Endothelial cell of coronary artery (primary cell): ENCODE results near the gene PHAF1. TPM values are rescaled to one million over a fixed set of nuclear protein-coding genes. Genes with fewer than 3 reads are reported as not detected.

Experiments used
- total RNA-seq: library from RNA; depleted of rRNA; stranded (reverse); fragments of >200 nt; gene quantifications from 2 replicates; pipeline ENCODE4 v1.2.3, GENCODE V29; 2014

PHAF1 gene
- total RNA-seq = 10.3 and 12.0 TPM in 2 replicates

GRCh38 chr16:67109407-67110135 lies at the start of gene PHAF1:
TSS of gene PHAF1 (plus strand) at chr16:67109941. CDS start at chr16:67110176, 235 bp downstream.

DNA sequence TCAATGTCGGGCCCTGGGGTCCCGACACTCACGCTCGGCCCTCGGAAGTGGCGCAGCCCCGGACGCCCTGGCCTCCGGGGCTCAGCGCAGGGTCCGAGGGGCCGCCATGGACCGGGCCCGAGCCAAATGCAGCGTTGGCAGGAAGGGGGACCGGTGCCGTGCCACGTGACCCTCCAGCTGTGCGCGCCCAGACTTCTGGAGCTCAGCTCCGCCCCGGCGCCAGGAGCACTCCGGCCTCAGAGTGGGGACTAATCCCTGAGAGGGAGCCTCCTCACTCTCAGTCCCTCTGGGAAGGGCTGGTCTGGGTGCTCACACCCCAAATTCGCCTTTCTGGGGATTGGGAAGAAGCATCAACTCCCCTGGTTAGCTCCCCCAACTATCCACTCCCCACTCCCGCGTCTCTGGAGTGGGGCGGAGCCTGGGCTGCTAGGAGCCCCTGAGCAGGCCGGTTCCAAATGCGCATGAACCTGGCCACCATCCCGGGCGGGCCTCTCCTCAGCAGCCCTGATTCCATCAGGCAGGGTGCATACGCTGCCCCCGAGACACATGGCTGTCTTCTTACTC lies 41.2 kb downstream of the PHAF1 start, which contains the start of gene B3GNT9:
Gene B3GNT9 (minus strand): TSS at position 166 of the 564 bp plus-strand sequence. CDS start 513 bp downstream, outside the sequence.

DNA sequence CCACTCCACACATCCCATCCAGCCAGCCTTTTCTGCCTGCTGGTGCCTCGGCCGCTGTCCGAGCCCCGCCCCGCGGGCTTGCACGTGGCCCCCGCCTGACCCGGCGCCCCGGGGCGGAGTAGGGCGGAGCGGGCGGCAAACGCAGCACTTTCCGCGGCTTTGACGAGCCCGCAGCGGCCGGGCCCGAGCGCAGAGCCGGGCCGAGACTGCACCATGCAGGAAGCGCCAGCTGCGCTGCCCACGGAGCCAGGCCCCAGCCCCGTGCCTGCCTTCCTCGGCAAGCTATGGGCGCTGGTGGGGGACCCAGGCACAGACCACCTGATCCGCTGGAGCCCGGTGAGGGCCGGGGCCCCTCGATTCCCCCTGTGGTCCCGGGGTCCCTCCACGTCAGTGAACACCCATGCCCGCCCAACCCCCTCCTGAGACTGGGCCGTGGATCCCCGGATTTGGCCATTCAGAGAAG lies 54.9 kb downstream of the PHAF1 start, which contains the start of gene HSF4:
Gene HSF4 (plus strand): TSS at position 147 of the 463 bp plus-strand sequence. CDS start 67 bp downstream, at position 214.

DNA sequence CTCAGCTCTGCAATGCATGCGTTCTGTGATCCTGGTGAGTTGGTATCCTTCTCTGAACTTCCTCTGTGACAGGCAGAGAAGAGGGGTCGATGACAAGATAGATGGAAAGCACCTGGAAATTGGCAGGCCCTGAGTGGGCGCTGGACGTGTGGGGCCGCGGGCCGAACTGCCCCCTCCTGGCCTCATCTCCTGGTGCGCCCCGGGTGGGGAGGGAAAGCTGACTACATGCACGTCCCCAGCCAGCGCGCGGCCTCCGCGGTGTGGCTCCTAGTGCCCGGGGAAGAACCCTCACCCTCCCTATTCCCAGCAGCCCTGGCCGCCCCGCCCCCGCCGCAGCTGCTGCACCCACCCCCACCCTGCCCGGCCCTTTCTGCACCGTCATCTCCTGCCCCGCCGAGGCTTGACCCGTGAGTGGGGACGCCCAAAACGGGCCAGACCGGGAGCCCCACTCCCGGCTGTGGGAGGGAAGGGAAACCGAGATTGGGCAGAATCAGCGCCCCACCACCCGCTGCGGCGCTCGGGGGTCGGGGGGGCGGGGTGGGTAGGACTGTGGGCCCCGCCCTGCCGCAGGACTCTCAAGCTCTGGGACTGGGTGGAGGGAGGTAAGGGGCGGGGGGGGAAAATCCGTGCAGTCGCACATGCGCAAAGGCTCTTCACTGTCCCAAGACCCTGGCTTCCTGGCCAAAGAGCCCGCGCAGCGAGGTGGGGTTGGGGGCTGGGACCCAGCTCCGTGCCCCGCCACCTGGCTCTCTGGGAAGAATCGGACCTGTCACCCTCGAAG lies 60.6 kb downstream of the PHAF1 start, which contains the start of gene NOL3:
Gene NOL3 (plus strand): TSS at position 371 of the 781 bp plus-strand sequence.

DNA sequence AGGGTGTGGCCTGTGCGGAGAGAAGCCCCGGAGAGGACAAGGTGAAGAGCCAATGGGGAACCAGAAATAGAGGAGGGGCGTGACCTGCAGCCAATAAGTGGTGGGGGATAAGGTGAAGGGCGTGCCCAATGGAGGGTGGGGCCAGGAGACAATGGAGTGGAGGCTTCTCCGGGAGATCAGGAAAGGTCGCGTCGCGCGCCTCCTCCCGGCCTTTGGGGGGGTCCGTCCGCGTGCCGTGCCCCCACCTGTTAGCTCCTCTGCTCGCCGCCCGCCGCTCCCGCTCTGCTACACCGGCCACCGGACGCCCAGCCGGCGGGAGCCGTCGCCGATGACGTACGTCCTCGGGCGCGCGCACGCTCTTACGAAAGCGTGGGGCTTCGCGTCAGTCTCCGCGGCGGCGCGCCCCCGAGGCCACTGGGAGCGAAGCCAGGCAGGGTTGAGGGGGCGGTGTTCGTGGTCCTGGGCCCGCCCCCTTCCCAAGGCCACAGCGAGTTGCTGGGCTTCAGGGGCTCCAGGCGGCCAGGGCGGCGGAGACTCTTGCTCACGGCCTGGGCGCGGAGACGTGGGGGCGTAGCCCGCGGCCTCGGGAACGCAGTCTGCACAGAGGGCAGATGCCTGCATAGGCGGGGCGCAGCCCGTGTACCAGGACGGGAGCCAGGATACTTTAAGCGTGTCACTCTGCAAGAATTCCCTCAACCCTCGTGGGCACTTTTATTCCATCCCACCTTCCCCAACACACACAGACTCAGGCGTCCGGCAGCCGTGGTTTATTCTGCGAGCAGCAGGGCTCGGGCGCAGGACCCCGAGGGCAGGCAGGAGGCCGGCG lies 74.1 kb downstream of the PHAF1 start, which contains the start of gene MATCAP1:
Gene MATCAP1 (minus strand): TSS at position 337 of the 826 bp plus-strand sequence. CDS start 3,353 bp downstream, outside the sequence.

DNA sequence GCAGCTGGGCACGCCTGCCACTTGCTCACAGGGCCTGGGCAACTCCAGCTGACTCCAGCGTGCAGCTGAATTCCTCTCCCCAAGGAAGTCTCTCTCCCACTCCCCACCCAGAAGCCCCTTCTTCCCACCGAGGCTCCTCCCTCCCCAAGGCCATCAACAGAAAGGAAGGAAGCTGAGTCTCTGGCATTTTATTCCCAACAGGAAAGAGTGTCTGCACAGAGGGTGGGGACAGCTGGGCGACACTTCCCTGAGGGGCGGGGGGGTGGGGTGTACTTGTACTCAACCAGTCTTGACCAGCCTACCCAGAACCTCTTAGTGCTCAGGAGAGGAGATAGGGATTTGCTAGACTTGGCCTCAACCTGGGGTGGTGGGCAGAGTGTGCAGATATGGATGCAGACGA lies 80.3 kb downstream of the PHAF1 start, which contains the start of gene EXOC3L1:
Gene EXOC3L1 (minus strand): TSS at position 96 of the 400 bp plus-strand sequence. CDS start 460 bp downstream, outside the sequence.

DNA sequence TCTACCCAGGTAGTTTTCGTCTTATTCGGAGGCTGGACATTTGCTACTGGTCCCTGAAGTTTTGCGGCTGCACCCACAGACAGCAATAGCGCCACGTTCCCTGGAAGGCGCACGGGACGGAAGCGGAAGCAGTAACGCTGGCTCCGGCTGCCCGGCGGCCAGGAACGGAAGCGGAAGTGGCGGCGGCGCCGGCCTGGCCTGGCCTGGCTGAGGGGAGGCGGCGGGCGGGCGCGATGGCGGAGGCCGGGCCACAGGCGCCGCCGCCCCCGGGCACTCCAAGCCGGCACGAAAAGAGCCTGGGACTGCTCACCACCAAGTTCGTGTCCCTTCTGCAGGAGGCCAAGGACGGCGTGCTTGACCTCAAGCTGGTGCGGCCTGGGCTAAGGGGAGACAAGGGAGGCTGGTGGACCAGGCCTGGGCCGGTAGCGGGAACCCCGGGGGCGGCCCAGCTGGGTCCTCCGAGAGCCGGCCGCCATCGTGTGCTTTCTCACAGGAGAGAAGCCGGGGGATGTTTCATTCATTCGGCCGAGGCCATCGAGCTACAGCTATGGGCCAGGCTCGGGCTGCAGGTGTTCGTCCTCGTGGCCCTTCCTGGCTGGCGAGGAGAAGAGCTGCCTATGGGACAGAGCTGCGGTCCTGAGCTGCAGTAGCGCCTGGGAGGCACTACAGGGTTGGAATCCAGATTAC lies 82.4 kb downstream of the PHAF1 start, which contains the start of gene E2F4:
Gene E2F4 (plus strand): TSS at position 161 of the 687 bp plus-strand sequence. CDS start 73 bp downstream, at position 234.

Other genes starting within 250 kb of the PHAF1 start
- 4.9 and 8.5 TPM in 2 replicates for gene PDP2, start 229.4 kb upstream of the PHAF1 start, total RNA-seq
- gene CDH16, start 191.1 kb upstream of the PHAF1 start, total RNA-seq = not detected in 2 replicates
- gene RRAD, start 184.4 kb upstream of the PHAF1 start, total RNA-seq = 0.45 and 1.0 TPM in 2 replicates
- 171 and 191 TPM in 2 replicates for gene CIAO2B, start 175.5 kb upstream of the PHAF1 start, total RNA-seq
- gene CES2, start 174.4 kb upstream of the PHAF1 start, total RNA-seq = 14.7 and 14.9 TPM in 2 replicates
- 0.09 and 0.19 TPM in 2 replicates for gene CES3, start 148.7 kb upstream of the PHAF1 start, total RNA-seq
- 0.54 and 0.56 TPM in 2 replicates for gene CES4A, start 121.4 kb upstream of the PHAF1 start, total RNA-seq
- 96.9 and 97.7 TPM in 2 replicates for gene CBFB, start 80.8 kb upstream of the PHAF1 start, total RNA-seq
- 3.7 and 7.8 TPM in 2 replicates for gene B3GNT9, start 41.1 kb downstream of the PHAF1 start, total RNA-seq
- gene TRADD, start 50.0 kb downstream of the PHAF1 start, total RNA-seq = 13.9 and 17.1 TPM in 2 replicates
- 4.7 and 6.4 TPM in 2 replicates for gene FBXL8, start 50.0 kb downstream of the PHAF1 start, total RNA-seq
- 0.45 and 3.2 TPM in 2 replicates for gene HSF4, start 54.8 kb downstream of the PHAF1 start, total RNA-seq
- gene NOL3, start 60.6 kb downstream of the PHAF1 start, total RNA-seq = 7.7 and 13.8 TPM in 2 replicates
- gene MATCAP1, start 74.0 kb downstream of the PHAF1 start, total RNA-seq = 18.4 and 18.9 TPM in 2 replicates
- 2.4 and 9.1 TPM in 2 replicates for gene EXOC3L1, start 80.2 kb downstream of the PHAF1 start, total RNA-seq
- gene E2F4, start 82.2 kb downstream of the PHAF1 start, total RNA-seq = 51.1 and 61.8 TPM in 2 replicates
- 0.72 and 1.2 TPM in 2 replicates for gene ELMO3, start 89.2 kb downstream of the PHAF1 start, total RNA-seq
- gene TMEM208, start 117.2 kb downstream of the PHAF1 start, total RNA-seq = 18.4 and 29.7 TPM in 2 replicates
- gene FHOD1, start 137.5 kb downstream of the PHAF1 start, total RNA-seq = 26.5 and 29.4 TPM in 2 replicates
- gene SLC9A5, start 139.0 kb downstream of the PHAF1 start, total RNA-seq = 0.81 and 0.85 TPM in 2 replicates
- 26.9 and 27.6 TPM in 2 replicates for gene PLEKHG4, start 169.6 kb downstream of the PHAF1 start, total RNA-seq
- under 0.01 and 0.09 TPM in 2 replicates for gene KCTD19, start 216.8 kb downstream of the PHAF1 start, total RNA-seq
- gene LRRC36, start 216.9 kb downstream of the PHAF1 start, total RNA-seq = 0.28 and 2.7 TPM in 2 replicates